Neural cell (in vitro differentiated cells): Measurements from ENCODE around the gene FOXP3. TPM values are rescaled to one million over a fixed set of nuclear protein-coding genes. Genes with fewer than 3 reads are reported as not detected.

Experiments used
- H2AFZ ChIP-seq: fragments of 200-600, 300-800 bp; sonication (generic), shearing (Covaris generic); 2 replicates; pipeline ENCODE4 v1.6.0; 2014; ENCODE audit warnings: low read depth, mild to moderate bottlenecking, antibody characterized with exemption, low read length, moderate library complexity
- H3F3A ChIP-seq: fragments of 200-600 bp; shearing (Covaris generic); 2 replicates; pipeline ENCODE4 v1.6.1; 2016; ENCODE audit warnings: mild to moderate bottlenecking, moderate library complexity, mixed read lengths, antibody characterized with exemption, low read length; ENCODE audit not compliant: insufficient read depth, poor library complexity, severe bottlenecking
- H3K27ac ChIP-seq: fragments of 200-600, 300-800 bp; sonication (generic), shearing (Covaris generic); 2 replicates; pipeline ENCODE4 v1.5.1; 2014; ENCODE audit warnings: mild to moderate bottlenecking, low read length, moderate library complexity
- H3K27me3 ChIP-seq: fragments of 300-800, 200-600 bp; sonication (generic), shearing (Covaris generic); 2 replicates; pipeline ENCODE4 v1.6.0; 2014; ENCODE audit warnings: mild to moderate bottlenecking, low read depth, low read length, moderate library complexity; ENCODE audit not compliant: insufficient read depth
- H3K36me3 ChIP-seq: fragments of 300-800, 200-600 bp; sonication (generic), shearing (Covaris generic); 2 replicates; pipeline ENCODE4 v1.5.1; 2014; ENCODE audit warnings: mild to moderate bottlenecking, antibody characterized with exemption, low read length, moderate library complexity; ENCODE audit not compliant: insufficient read depth
- H3K4me2 ChIP-seq: fragments of 300-800, 200-600 bp; sonication (generic), shearing (Covaris generic); 2 replicates; pipeline ENCODE4 v1.6.0; 2014; ENCODE audit warnings: mild to moderate bottlenecking, low read length
- H3K4me3 ChIP-seq: fragments of 300-800, 200-600 bp; sonication (generic), shearing (Covaris generic); 2 replicates; pipeline ENCODE4 v1.5.1; 2014; ENCODE audit warnings: mild to moderate bottlenecking, low read length, moderate library complexity
- H3K79me2 ChIP-seq: fragments of 200-600 bp; shearing (Covaris generic); replicated peaks from 2 replicates; pipeline ENCODE4 v1.6.0; 2014; ENCODE audit warnings: mild to moderate bottlenecking, low read length, moderate library complexity; ENCODE audit not compliant: insufficient read depth
- H3K9ac ChIP-seq: fragments of 300-800, 200-600 bp; sonication (generic), shearing (Covaris generic); 2 replicates; pipeline ENCODE4 v1.6.1; 2016; ENCODE audit warnings: mild to moderate bottlenecking, low read length, mixed read lengths
- H3K9me2 ChIP-seq: fragments of 200-600 bp; shearing (Covaris generic); 2 replicates; pipeline ENCODE4 v1.6.1; 2016; ENCODE audit warnings: mild to moderate bottlenecking, low read length, mixed read lengths; ENCODE audit not compliant: insufficient read depth
- H3K9me3 ChIP-seq: fragments of 200-600, 300-800 bp; sonication (generic), shearing (Covaris generic); 2 replicates; pipeline ENCODE4 v1.6.1; 2016; ENCODE audit warnings: mild to moderate bottlenecking, mixed run types, low read length, moderate library complexity, mixed read lengths
- H4K20me1 ChIP-seq: fragments of 200-600 bp; shearing (Covaris generic); 2 replicates; pipeline ENCODE4 v1.6.1; 2016; ENCODE audit warnings: mild to moderate bottlenecking, mixed run types; ENCODE audit not compliant: insufficient read depth
- EP300 ChIP-seq: fragments of 450-650 bp; conservative IDR thresholded peaks from 2 replicates; pipeline ENCODE4 v1.6.1; 2014; ENCODE audit warnings: antibody characterized with exemption, mild to moderate bottlenecking, moderate library complexity; ENCODE audit not compliant: poor library complexity, severe bottlenecking
- EZH2 ChIP-seq: fragments of 200-600, 300-800 bp; shearing (Covaris generic), sonication (generic); IDR thresholded peaks from 2 replicates; pipeline ENCODE4 v1.6.1; 2014; ENCODE audit warnings: antibody characterized with exemption, low read length, borderline replicate concordance, mild to moderate bottlenecking; ENCODE audit not compliant: insufficient read depth, poor library complexity, severe bottlenecking
- MXI1 ChIP-seq: fragments of 450-650 bp; conservative IDR thresholded peaks from 2 replicates; pipeline ENCODE4 v1.6.1; 2014; ENCODE audit warnings: antibody characterized with exemption, mild to moderate bottlenecking; ENCODE audit not compliant: poor library complexity, severe bottlenecking
- POLR2AphosphoS5 ChIP-seq: IDR thresholded peaks from 2 replicates; pipeline ENCODE4 v1.6.1; 2012
- RAD21 ChIP-seq: fragments of 450-650 bp; conservative IDR thresholded peaks from 2 replicates; pipeline ENCODE4 v1.6.1; 2014; ENCODE audit warnings: antibody characterized with exemption, mild to moderate bottlenecking, moderate library complexity
- REST ChIP-seq: IDR thresholded peaks from 2 replicates; pipeline ENCODE4 v1.6.1; 2012; ENCODE audit warnings: borderline replicate concordance
- SMC3 ChIP-seq: fragments of 450-650 bp; conservative IDR thresholded peaks from 2 replicates; pipeline ENCODE4 v1.6.1; 2014; ENCODE audit warnings: antibody characterized with exemption, mild to moderate bottlenecking, moderate library complexity; ENCODE audit not compliant: poor library complexity
- TAF1 ChIP-seq: IDR thresholded peaks from 2 replicates; pipeline ENCODE4 v1.6.1; 2012; ENCODE audit warnings: low read depth
- polyA plus RNA-seq: library from polyadenylated mRNA; depleted of rRNA; stranded (reverse); fragments of >200 nt; gene quantifications from 2 replicates; pipeline ENCODE4 v1.2.3, GENCODE V29; 2014
- TF ChIP-seq, protein P1 (sequence below): fragments of 450-650 bp; IDR thresholded peaks from 2 replicates; pipeline ENCODE4 v1.5.1; 2014; ENCODE audit warnings: antibody characterized with exemption, mild to moderate bottlenecking, moderate library complexity; ENCODE audit not compliant: poor library complexity, severe bottlenecking

Gene FOXP3
- polyA plus RNA-seq, 1 donor from 2014 or later, result not detected

DNA sequence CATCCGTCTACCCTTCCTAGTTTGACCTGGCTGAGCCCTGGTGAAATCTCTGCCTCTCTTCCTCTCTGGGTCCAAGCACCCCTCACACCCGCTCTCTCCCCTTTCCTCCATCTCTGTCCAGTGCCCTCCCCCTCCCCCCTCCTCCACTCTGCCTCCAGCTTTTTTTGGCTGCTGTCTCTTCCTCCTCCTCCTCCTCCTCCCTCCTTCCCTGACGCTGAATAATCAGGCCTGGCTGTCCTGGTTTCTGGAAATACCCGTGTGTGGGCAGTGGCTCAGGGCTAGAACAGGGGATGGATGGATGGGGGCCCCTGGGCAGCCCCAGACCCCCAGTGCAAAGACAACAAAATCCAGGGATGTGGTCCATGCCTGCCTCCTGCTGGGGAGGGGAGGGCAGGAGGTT, 59.8 kb downstream of the FOXP3 start:
- Histone ChIP-seq H3K9me3 (no peaks in the 10 kb centered on the region), H3K4me2 (no peak overlapping the region), H2AFZ (no peak overlapping the region), H3K9ac (no peak overlapping the region), H3K79me2 (no peaks in the 10 kb centered on the region), H3K36me3 (no peaks in the 10 kb centered on the region), H3F3A (no peaks in the 10 kb centered on the region), H3K27ac (no peak overlapping the region), H3K27me3 (no peaks in the 10 kb centered on the region), H4K20me1 (no peaks in the 10 kb centered on the region), H3K9me2 (no peaks in the 10 kb centered on the region), H3K4me3 (no peak overlapping the region)
- TF ChIP-seq, protein P1, sequence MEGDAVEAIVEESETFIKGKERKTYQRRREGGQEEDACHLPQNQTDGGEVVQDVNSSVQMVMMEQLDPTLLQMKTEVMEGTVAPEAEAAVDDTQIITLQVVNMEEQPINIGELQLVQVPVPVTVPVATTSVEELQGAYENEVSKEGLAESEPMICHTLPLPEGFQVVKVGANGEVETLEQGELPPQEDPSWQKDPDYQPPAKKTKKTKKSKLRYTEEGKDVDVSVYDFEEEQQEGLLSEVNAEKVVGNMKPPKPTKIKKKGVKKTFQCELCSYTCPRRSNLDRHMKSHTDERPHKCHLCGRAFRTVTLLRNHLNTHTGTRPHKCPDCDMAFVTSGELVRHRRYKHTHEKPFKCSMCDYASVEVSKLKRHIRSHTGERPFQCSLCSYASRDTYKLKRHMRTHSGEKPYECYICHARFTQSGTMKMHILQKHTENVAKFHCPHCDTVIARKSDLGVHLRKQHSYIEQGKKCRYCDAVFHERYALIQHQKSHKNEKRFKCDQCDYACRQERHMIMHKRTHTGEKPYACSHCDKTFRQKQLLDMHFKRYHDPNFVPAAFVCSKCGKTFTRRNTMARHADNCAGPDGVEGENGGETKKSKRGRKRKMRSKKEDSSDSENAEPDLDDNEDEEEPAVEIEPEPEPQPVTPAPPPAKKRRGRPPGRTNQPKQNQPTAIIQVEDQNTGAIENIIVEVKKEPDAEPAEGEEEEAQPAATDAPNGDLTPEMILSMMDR, result no peak
- TF ChIP-seq TAF1 (no peak), RAD21 (no peak), REST (no peak), MXI1 (no peak), POLR2AphosphoS5 (no peak)

DNA sequence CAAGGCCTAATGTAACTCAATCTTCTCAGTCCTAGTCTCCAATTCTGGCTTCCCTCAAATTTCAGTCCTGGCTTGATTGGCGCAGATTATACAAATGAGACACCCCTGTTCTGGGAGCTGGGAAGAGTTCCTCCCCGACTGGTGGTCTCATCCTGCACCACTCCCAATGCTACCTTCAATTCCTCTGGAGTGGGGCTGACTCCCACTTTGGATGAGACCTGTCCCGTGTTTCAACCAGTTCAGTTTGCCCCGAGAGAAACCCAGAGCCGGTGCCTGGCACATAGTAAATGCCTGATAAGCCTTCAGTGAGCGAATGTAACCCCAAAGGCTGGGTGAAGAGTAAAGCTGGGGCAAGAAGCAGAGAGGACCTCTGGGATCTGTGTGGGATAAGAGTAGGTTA, 60.5 kb downstream of the FOXP3 start:
- no peaks in the 10 kb centered on the region for H3K9me2 ChIP-seq
- no peak overlapping the region for H2AFZ ChIP-seq
- TF ChIP-seq REST (no peak), TAF1 (no peak), EP300 (no peak), EZH2 (no peak), RAD21 (no peak), MXI1 (no peak), SMC3 (no peak)
- TF ChIP-seq, protein P1, result no peak
- peaks cover 4% of the 10 kb centered on the region for H3K79me2 ChIP-seq
- H3K27me3 ChIP-seq, result no peaks in the 10 kb centered on the region
- no peaks in the 10 kb centered on the region for H3K36me3 ChIP-seq
- H3F3A ChIP-seq, result no peaks in the 10 kb centered on the region
- H4K20me1 ChIP-seq, result no peaks in the 10 kb centered on the region
- no peak overlapping the region for H3K4me3 ChIP-seq
- no peak overlapping the region for H3K27ac ChIP-seq
- H3K9ac ChIP-seq, result no peak overlapping the region
- H3K4me2 ChIP-seq, result no peak overlapping the region
- no peaks in the 10 kb centered on the region for H3K9me3 ChIP-seq
